Endometrial microvascular endothelial cells (primary cell): Measurements from ENCODE around the gene DAB1. TPM values are rescaled to one million over a fixed set of nuclear protein-coding genes. Genes with fewer than 3 reads are reported as not detected.
"Not testable (repeated sequence)": the region's sequence is repeated elsewhere in the genome, so short reads cannot be mapped to it uniquely, and the experiment has no call there.

Experiments used
- in situ Hi-C: cut with HindIII; loops from 2 replicates; pipeline ENCODE4 v1.10.0; 2017; ENCODE audit warnings: low sequenced_read_pairs, low pct_unique_long_range_greater_than_20kb; ENCODE audit errors: inconsistent ontology term
- total RNA-seq: library from RNA; depleted of rRNA; stranded (reverse); fragments of >200 nt; gene quantifications from one replicate; pipeline ENCODE4 v1.2.3, GENCODE V29; 2015; ENCODE audit errors: inconsistent ontology term

DAB1 gene
- total RNA-seq, 1 donor from 2014 or later, result not detected

DNA sequence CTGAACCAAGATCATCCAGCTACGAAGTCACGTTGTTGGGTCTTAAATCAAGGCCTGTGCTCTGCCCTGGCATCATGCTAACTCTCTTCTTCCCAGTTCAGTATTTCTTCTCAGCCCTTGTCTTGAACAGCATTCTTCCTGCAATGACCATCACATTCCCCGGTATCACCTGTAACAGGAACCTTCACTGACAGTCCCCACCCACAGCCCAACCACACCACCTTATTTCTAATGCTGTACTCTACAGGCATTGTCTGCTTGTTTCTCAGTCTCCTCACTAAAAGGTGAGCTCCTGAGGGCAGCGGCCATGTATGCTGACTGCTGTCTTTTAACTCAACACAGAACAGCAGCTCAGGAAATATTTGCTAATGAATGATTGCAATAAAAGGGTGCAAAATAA is 54.0 kb downstream of the DAB1 start:
- in situ Hi-C loops, result no loop called here

DNA sequence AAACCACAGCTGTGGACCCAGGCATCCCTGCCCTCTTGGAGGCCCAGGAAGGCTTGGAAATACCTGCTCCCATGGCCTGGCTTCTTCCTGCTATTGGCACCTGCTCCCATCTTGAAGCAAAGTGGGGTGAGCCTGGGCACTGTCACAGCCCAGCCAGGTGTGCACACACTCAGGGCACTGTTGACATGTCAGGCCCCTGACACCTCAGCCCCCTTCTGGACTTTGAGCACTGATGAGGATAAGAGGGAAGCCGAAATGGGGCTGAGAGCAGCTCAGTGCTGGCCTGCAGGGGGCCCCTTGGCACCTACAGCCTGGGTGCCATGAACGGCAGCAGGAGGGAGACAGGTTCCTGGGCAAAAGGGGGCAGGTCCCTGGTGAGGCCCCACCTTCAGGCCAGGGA is 55.9 kb downstream of the DAB1 start:
- in situ Hi-C loops, result no loop called here

DNA sequence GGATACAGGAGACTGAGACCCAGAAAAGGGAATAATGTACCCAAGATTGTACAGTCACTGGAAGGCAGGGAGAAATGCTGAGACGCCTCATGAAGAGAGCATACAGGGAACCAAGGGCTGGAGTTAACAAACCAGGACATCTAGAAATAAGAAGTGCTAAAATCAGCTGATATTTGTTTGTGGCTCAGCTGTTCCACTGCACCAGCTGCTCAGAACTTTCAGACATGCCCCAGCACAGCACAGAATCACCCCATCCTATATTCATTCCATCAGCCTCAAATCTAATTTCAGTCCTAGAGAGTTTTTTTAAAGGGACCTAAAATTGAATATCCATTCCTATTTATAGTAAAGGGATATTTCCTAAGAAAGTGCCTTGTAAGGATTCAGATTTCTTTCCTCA is 60.2 kb downstream of the DAB1 start:
- in situ Hi-C loops, result no loop called here

DNA sequence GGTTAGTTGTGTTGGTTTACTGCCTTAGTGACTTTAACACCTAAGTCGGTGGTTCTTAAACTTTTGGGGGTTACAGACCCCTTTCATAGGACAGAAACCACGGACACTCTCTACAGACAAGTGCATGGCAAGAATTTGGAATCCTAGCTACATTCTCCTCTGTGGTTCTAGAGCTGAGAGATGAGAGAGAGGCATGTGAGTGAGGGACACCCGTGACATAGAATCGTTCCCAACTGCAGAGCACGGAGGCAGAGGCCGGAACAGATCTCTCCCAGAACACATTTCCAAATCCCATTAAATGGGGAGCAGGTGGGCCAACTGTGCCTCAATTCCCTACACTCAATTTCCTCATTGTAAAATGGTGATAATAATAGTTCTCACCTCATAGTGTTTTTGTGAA is 60.7 kb downstream of the DAB1 start:
- in situ Hi-C loops, result no loop called here

DNA sequence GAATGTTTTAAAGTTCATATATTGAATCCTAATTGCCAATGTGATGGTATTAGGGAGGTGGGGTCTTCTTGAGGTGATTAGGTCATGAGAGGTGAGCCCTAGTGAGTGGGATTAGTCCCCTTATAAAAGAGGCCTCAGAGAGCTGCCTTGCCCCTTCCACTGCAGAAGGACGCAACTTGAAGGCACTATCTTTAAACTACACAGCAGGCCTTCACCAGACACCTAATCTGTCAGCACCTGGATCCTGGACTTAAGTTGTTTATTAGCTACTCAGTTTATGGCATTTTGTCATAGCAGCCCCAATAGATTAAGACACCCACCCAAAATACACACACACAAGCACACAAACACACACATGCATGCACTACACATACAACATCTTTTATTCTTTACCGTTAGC is 61.4 kb downstream of the DAB1 start:
- in situ Hi-C loops, result no loop called here

DNA sequence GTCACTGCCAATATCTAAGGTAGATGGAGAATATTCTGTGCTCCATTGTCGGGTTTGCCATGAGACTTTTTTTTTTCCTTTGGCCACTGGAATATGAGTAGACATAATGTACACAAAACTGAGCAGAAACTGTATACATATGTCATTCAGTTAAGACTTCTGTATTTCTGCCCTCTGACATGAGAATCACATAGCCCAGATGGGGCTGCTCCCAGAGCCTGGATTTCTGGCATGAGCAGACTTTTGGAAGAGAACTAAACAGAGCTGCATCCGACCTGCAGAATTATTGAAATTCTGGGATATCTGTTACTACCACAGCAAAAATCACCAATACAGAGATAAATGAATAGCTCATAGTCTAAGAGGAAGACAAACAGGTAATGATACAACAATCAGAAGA is 62.3 kb downstream of the DAB1 start:
- in situ Hi-C loops, result no loop called here

DNA sequence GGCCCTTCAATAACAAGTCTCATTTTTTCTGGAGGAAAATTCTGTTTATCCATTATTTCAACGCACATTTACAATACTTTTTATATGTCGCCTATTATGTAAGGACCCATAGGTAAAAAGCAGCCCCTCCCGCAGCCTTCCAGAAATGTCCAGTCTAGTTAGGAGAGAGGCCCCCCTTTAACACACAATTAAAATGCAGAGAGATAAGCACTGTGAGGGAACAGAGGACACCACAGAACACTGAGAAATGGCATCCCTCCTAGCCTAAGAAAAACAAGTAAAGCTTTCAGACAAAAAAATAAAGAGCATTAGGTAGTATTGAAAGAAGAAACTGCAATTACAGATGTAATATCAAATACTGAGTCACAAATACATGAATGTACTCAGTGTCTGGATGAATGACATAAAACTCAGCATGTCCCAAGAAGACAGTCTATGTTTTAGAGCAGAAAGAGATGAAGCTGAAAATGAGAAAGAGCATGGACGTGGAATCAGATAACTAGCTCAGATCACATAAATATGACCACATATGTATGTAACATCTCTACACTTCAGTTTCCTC is 62.9 kb downstream of the DAB1 start:
- in situ Hi-C loops, result no loop called here

DNA sequence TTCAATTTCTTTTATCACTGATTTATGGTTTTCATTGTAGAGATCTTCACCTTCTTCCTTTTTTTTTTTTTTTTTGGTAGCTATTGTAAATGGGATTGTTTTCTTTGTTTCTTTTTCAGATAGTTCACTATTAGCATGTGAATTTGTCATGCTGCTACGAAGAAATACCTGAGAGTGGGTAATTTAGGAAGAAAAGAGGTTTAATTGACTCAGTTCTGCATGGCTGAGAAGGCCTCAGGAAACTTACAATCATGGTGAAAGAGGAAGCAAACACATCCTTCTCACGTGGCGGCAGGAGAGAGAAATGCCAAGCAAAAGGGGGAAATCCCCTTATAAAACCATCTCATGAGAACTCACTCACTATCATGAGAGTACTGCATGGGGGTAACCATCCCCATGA is 66.4 kb downstream of the DAB1 start:
- in situ Hi-C loops, result no loop called here

DNA sequence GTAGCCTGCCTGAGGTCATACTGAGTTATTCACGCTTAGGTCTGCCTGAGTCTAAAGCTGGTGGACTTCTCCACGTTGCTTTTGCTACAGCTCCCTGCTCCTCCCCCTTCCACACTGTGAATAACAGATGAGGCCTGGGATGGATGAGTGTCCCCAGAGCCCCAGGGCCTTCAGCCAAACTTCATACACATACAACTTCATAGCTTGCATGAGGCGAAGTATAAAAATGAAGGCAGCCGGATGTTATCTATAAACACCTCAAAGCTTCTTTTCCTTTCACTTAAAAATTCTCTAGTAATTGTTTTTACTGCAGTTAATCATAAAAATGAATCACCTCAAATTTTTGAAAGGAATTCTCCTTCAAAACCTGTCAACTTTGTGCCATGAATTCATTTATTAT is 70.2 kb downstream of the DAB1 start:
- in situ Hi-C loops, result no loop called here

DNA sequence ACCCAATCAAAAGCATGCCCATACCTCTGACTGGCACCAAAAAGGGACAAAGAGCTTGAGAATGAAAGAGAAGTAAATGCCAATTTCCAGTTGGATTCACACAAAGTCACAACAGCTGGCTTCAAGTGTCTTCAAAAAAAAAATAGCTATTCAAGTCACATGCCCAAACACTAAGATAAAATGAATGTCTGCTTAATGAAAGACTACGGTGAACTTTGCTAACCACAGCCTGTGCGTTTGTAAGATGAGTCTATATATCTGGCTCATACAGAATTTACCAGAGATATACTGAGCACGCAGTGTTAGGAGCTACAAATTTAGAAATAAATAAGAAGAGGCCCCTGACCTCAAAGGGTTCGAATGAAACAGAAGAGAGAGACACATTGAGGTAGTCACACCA is 73.2 kb downstream of the DAB1 start:
- in situ Hi-C loops, result no loop called here

DNA sequence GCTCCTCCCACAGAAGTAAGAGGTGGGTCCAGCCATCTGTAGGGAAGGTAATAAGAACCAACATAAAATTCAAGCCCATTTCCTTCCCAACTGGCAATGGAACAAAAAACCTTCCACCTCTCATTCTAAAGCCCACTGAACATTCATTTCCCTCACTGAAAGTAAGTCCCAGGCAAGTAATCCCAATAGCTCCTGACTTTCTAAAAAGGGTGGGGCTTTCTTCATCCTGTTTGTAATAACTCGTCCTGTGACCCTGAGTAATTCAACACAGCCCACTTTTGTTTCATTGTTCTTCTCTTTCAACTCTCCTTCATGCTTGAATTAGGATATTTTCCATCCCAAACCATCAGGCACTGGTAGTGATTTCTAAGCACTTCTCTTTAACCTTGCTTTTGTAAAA is 74.9 kb downstream of the DAB1 start:
- in situ Hi-C loops, result no loop called here

DNA sequence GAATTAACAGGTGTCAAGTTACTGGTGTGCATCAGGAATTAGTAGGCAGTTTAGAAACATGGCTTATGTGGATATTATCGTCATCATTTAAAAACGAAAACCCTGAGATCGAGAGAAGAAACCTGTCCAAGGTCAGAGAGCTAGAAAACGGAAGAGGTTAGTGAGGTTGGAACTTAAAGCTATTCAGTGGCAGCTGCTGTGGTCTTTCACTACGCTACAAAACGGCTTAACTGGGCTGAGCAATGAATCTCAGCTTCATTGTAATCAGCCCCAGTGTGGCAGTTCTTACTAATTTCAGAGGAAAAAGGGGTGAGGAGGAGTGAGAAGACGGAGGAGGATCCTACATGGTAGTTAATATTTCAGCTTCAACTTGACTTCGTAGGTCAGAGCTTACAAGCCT is 77.9 kb downstream of the DAB1 start:
- in situ Hi-C loops, result no loop called here

DNA sequence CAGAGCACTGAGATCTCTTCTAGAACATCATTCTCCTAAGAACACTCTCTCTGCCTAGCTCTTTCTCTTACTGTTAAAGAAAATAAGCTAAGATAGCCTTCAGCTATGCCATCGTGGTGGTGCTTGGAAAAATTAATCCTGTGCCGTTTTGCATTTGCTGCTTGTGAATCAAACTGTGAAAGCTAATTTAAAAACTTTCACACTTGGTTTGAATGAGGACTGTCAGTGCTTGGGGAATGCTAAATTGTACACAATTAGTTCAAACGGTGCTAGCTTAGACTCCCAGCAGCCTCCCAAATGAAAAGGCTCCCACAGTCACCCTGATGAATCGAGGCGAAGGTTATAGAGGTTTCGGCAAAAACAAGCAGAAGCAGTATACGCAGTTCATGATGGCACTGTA is 79.6 kb downstream of the DAB1 start:
- in situ Hi-C loops, result no loop called here

DNA sequence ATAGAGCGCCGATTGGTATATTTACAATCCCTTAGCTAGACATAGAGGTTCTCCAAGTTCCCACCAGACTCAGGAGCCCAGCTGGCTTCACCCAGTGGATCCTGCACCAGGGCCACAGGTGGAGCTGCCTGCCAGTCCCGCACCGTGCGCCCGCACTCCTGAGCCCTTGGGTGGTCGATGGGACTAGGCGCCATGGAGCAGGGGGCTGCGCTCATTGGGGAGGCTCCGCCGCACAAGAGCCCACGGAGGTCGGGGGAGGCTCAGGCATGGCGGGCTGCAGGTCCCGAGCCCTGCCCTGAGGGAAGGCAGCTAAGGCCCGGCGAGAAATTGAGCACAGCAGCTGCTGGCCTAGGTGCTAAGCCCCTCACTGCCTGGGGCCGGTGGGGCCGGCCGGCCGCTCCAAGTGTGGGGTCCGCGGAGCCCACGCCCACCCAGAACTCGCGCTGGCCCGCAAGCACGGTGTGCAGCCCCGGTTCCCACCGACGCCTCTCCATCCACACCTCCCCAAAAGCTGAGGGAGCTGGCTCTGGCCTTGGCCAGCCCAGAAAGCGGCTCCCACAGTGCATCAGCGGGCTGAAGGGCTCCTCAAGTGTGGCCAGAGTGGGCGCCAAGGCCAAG is 80.5 kb downstream of the DAB1 start:
- in situ Hi-C loops, result not testable (repeated sequence)

DNA sequence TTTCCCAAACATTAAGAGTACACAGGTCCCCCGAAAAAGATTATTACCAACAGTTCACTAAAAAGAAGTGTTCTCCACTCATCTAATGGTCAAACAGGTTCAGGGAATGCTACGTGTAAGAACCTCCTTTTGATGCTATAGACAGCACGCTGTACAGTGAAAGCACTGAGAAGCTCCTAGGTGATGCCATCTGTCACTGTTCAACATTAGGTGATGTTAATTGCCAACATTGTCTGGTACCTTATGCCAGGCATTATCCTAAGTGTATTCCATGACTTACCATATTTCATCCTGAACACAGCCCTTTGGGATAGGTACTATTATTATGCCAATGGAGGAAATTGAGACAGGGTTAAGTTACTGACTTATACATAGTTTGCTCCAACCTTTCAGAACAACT is 82.1 kb downstream of the DAB1 start:
- in situ Hi-C loops, result no loop called here

DNA sequence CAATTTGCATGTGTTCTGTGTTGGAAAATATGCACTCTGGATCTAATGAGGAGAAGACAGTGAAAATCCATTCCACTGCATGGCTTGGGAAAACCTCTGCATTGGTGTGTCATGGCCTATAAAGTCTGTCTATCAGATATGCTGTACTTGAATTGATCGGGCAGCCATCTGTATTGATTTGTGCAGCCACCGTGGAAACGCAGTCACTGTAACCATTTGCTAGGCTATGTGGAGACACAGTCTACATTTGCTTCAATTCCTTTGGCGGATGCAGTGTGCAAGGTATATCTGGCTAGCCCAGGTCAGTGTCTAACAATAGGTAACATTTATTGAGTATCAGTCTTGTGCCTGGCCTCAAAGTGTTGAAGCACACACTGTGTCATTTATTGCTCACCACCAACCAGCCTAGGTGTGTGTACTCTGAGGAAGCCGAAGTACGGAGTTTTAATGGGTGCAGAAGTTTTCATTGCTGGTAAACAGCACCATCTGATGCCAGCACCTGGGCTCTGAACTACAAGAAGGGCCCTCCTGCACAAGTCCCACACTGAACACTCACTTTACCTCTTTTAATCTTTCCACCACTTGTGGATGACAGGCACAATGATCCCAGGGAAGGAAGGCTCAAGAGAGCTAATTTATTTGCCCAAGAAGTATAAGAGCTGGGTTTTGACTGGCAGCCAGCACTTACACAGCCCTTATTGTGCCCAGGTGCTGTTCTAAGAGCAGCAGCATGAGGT is 83.4 kb downstream of the DAB1 start:
- in situ Hi-C loops, result no loop called here

DNA sequence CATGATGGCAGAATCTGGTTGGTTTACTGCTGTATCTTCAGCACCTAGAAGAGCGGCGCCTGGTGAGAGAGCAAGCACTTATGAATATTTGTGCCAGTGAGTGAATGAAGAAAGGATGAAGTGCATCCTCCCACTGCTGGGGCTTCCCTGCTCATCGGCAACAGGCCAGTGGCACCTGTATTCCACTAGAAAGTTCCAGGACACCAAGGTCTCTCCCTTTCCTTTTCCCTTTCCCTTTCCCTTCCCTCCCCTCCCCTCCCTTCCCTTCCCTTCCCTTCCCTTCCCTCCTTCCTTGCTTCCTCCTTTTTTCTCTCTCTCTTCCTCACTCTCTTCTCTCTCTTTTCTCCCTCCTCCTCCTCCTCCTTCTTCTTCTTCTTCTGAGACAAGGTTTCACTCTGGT is 86.2 kb downstream of the DAB1 start:
- in situ Hi-C loops, result no loop called here

DNA sequence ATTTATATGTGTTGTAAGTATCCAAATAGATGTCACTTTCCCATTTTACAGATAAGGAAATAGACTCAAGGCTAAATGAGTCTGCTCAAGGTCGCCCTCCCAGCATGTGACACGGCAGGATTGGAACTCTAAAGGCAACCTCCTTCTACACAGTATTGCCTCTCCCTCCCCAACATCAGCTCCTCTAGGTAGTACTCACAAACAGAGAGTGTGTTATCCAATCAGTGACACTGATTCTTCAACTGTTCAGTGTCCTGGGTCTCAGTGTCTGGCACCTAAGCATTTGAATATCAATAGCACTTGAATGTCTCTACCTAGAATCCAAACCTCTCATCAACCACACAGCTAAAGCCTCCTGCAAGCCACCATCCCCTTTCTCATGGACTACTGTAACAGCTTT is 87.1 kb downstream of the DAB1 start:
- in situ Hi-C loops, result no loop called here

DNA sequence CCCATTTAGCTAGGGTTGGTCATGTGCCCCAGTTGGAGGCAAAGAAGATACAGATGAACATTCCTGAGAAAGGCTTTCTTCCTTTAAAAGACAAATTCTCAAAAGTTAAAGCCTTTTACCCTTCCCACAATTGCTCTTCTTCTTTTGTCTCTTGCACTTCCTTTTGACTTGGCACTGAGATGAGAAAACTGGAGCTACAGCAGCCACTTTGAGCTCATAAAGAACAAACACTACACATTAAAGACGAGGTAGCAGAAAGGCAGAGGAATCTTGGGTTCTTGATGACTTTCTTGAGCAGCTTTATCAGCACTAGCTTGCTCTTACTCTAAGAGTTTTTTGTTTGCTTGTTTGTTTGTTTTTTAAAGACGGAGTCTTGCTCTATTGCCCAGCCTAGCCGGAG is 92.2 kb downstream of the DAB1 start:
- in situ Hi-C loops, result no loop called here

DNA sequence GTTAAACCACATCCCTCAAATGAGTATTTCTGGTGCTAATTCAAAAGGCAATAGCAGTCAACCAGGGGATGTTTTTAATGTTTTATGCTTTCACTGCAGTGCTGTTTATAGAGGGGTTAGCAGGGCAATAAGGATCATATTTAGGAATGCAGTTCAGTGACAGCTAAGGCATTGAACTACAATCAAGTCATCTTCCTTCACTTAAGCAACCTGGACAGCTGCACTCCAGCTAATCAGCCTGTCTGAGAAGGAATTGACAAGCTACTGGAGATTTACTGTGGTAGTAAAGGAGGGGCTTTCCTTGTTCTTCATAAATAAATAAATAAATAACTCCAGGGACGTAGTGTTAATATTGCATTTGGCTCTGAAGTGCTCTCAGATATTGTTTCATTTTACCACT is 93.9 kb downstream of the DAB1 start:
- in situ Hi-C loops, result no loop called here
